SK-MEL-5 (cell line): ENCODE data around the gene SRRM3. TPM values are rescaled to one million over a fixed set of nuclear protein-coding genes. Genes with fewer than 3 reads are reported as not detected.
"Not testable (repeated sequence)": the region's sequence is repeated elsewhere in the genome, so short reads cannot be mapped to it uniquely, and the experiment has no call there.

ENCODE experiments used
- DNase-seq: peaks from one replicate; pipeline ENCODE4 v3.0.0-alpha.2; 2016; ENCODE audit warnings: low read depth, low spot score
- in situ Hi-C: cut with HindIII; loops from 2 replicates; pipeline ENCODE4 v1.10.0; 2016; ENCODE audit warnings: low sequenced_read_pairs, high pct_unique_total_duplicates, low pct_unique_long_range_greater_than_20kb
- total RNA-seq: library from RNA; depleted of rRNA; stranded (reverse); fragments of >200 nt; shearing (Covaris generic); gene quantifications from 2 replicates; pipeline ENCODE4 v1.2.3, GENCODE V29; 2014

Gene SRRM3
- total RNA-seq, 1 experiment from 2014 or later = 13.1 TPM

DNA sequence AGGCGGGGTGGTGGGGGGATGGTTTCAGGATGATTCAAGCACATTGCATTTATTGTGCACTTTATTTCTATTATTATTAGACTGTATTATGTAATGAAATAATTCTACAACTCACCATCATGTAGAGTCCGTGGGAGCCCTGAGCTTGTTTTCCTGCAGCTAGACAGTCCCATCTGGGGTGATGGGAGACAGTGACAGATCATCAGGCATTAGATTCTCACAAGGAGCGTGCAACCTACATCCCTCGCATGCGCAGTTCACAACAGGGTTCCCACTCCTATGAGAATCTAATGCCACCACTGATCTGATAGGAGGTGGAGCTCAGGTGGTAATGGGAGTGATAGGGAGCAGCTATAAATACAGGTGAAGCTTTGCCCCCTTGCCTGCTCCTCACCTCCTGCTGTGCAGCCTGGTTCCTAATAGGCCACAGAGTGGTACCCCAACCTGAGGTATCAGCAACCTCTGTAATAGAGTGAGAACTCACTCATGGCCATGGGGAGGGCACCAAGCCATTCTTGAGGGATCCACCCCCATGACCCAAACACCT, 40.9 kb downstream of the SRRM3 start:
- DNase-seq, in situ Hi-C loops: not testable (repeated sequence)

DNA sequence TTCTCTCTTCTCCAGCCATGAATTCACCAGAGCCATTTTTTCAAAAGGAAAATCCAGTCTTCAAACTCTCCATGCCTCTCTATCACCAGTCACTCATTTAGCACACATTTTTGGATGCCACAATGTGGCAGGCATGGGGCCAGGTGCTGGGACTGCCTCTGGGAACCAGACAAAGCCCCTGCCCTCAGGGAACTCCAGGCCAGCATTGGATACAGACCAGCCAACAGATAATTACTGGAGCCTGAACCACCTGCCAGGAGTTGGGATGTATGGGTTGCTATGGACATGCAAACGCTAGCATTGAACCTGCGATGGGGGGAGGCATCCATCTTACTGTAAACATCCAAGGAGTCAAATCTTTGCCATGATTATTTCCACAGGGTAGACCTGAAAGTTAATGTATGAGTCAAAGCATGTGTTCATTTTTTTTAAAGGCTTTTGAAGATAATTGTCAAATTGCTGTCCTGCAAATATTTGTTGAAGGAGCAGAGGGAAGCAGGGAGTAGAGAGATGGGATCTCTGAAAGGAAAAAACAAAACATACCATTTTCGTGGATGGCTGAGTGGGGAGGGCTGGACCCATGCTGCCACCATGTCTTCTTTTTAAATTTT, 43.2 kb downstream of the SRRM3 start:
- in situ Hi-C loops = no loop called here
- no peak for DNase-seq

DNA sequence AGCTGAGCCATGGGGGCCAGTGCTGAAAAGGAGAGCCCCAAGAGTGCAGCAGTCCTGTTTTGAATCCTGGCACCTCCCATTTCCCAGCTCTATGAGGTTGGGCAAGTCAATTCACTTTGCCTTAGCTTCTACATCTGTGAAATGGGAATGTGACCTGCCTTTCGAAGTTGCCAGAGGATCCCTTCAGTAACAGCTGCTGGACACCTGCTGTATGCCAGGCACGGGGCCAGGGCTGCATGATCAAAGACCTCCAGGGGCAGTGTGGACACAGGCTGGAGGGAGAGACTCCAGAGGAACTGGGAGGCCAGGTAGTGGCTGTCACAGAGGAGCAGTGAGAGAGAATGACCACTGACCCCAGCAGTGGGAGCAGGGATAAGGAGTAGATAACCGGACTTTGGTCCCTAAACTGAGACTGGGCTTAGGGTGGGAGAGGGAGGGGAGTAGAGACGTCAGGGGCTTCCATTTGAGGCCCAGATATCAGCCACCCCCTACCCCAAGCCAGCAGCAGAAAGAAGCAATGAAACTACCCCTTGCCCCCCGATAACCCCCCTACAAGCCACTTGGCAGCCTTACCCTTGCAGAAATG, 45.2 kb downstream of the SRRM3 start:
- in situ Hi-C loops = no loop called here
- DNase-seq = no peak

DNA sequence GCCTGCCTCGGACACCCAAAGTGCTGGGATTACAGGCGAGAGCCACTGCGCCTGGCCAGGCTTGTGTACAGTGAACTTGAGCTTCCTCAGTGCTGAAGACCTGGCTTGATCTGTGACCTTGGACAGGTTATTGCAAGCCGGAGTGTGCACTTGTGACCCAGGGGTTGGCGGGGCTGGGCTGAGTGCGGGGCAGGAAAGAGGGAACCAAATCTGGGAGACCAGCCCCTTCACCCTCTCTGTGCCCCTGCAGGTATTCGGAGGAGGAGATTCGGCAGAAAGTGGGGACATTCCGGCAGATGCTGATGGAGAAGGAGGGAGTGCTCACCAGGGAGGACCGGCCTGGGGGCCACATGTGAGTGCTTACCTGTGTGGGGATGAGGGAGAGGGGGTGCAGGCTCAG, 46.2 kb downstream of the SRRM3 start:
- DNase-seq = no peak
- in situ Hi-C loops = no loop called here

DNA sequence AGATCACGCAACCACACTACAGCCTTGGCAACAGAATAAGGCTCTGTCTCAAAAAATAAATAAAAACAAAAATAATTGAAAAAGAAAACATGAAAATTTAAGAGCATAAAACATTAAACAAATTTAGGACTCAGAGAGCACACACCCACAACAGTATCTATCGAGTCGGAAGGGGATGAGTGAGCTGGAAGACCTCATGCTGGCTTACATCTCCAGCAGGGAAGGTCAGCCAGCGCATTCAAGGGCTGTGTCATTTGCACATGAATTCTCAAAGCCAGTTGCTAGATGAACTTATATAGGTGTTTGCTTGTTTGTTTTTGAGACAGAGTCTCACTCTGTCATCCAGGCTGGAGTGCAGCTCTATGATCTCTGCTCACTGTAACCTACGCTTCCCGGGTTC, 50.3 kb downstream of the SRRM3 start:
- no peak for DNase-seq
- in situ Hi-C loops = no loop called here

DNA sequence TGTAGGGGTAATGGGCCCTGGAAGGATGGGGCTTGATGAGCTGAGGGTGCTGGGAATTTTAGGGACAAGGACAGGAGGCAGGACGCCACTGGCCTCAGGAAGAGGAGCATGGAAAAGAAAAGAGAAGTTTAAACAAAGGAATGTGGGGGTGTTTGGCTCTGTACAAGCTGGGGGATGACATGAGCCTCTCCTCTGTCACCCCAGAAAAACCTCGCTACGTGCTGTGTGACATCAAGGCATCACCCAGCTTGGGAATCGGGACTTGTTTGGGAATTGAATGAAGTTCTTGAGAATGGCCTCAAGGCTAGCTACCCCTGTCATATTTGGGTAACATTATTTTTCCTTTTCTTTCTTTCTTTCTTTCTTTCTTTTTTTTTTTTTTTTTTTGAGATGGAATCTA, 53.1 kb downstream of the SRRM3 start:
- in situ Hi-C loops = no loop called here
- DNase-seq = no peak

DNA sequence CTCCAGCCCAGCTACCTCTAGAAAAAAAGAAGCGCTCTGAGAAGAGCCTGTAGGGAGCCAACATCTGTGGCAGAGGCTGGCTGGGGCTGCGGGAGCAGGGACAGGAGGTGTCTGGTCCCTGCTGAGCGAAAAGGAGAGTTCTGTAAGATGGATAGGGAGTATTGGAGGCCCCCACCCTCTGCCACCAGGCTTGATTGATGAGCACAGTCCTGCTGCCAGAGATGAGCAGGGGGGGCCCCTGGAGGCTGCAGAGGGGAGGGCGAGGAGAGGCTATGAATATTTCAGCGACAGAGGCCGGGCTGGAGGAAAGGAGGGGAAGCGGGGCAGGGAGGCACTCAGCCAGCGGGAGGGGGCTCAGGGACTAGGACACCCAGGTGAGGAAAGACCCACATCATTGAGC, 56.3 kb downstream of the SRRM3 start:
- in situ Hi-C loops = no loop called here
- no peak for DNase-seq

DNA sequence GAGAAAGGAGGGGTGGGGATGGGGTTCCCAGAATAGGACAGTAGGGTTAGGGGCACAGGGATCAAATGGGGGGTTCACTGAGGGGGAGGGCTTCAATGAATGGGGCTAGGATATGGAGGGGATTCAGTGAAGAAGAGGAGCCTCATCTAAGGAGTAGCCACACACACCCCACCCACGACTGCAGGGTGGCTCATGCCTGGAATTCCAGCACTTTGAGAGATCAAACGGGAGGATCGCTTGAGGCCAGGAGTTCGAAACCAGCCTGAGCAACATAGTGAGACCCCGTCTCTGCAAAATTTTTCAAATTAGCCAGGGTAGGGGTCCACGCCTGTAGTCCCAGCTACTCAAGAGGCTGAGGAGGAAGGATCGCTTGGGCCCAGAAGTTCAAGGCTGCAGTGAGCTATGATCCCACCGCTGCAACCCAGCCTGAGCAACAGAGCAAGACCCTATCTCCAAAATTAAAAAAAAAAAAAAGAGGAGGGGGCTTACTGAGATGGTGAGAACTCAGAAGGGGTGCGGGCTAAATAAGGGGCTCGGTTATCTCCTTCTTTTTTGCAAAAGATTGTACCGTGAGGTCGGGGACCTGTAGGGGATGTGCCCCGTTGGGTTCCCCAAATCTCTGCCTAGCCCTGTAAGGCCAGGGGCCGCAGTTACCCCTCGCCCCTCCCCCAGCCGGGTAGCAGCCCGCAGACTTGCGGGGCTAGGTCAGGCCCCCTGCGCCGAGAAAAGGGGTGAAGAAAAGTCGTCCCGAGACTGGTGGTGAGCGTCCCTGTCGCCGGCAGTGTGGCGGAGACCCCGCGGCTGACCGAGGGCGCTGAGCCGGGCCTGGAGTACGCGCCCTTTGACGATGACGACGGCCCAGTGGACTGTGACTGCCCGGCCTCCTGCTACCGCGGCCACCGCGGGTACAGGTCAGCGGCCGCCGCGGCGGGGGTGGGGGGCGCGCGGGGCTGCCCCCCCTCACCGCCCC, 57.7 kb downstream of the SRRM3 start:
- in situ Hi-C loops = no loop called here
- no peak for DNase-seq

DNA sequence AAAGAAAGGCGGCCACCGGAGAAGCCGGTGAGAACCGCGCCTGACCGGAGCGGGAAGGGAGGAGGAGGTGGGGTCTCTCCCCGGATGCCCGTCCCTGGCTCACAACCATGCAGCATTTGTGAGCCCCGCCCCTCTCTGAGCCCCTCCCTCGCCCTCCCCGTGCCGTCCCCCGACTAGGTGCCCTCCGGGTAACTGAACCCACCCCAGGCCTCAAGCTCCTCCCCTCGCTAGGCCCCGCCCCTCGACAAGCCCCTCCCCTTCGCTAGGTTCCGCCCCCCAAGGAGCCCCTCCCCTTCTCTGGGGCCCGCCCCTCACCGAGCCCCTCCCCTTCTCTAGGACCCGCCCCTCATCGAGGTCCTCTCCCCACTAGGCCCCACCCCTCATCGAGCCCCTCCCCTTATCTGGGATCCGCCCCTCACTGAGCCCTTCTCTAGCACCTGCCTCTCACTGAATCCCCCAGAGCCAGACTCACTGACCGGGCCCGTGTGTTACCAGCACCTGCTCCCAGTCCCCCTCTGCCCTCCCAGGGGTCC, 58.5 kb downstream of the SRRM3 start:
- in situ Hi-C loops = no loop called here
- peak; percentile 86 for DNase-seq

DNA sequence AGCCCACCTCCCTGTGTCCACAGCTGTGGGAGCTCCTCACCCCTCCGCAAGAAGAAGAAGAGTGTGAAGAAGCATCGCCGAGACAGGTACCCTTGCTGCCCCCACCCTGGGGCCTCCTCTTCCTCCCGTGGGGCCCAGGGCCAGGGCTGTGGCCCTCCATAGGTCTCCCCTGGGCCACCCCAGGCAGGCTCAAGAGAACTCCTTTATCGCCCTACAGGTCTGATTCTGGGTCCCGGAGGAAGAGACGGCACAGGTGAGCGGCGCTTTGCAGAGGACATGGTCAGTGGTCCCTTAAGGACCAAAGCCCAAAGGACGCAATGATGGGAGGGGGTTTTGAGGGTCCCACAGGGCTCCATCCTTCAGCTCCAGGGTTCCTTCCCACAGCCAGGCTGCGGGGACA, 59.6 kb downstream of the SRRM3 start:
- in situ Hi-C loops = no loop called here
- DNase-seq = no peak

DNA sequence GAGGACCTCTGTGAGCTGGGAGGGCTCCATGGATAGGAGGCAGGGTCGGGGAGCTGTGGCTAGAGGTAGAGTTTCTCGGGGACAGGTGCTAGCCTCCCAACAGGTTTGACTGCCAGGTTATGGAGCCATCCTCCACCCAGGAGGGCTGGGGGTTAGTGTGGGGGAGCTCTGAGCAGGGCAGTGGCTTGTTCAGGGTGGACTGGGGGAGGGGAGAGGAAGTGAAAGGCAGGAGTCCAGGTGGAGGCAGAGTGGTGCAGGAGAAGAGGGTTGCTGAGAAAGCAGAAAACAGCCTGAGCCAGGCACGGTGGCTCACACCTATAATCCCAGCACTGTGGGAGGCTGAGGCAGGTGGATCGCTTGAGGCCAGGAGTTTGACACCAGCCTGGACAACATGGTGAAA, 60.2 kb downstream of the SRRM3 start:
- no peak for DNase-seq
- in situ Hi-C loops = no loop called here

DNA sequence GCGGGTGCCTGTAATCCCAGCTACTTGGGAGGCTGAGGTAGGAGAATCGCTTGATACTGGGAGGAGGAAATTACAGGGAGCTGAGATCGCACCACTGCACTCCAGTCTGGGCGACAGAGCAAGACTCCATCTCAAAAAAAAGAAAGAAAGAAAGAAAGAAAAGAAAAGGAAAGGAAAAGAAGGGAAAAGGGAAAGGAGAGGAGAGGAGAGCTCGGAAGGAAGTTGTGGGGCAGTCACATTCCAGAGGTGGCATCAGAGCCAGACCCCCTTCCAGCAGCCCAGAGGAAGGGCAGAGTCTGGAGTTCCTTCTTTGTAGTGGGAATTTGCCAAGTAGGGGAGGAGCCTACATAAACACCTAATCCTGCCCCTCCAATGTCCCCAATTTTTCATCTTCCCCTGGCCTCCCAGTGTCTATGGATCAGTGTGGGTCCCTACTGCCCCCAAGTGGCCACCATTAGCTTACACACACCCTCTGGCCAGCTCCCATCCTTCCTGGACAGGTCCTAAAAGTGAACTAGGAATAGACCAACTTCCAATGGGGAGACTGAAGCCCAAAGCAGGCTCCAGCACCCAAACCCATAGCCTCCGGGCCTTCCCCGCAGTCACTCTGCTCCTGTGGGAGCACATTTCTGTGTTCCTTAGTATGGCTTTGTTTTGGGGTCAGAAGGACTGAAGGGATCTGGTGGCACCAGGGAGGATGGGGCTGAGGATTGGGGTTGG, 61.1 kb downstream of the SRRM3 start:
- DNase-seq = peak; percentile 92
- in situ Hi-C loops = no loop called here

DNA sequence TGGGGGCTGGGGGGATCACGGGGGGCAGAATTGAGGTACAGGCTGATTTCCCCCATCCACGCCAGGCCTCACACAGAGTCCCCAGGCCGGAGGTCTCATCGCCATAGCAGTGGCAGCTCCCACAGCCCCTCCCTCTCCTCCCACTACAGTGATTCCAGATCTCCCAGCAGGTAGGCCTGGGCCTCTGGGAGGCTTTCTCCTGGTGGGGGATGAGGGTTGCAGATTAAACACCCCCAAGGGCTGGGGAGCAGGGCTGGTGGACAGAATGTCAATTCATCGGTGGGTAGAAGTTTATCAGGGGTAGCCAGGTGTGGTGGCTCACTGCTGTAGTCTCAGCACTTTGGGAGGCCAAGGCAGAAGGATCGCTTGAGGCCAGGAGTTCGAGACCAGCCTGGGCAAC, 63.6 kb downstream of the SRRM3 start:
- in situ Hi-C loops = no loop called here
- no peak for DNase-seq

DNA sequence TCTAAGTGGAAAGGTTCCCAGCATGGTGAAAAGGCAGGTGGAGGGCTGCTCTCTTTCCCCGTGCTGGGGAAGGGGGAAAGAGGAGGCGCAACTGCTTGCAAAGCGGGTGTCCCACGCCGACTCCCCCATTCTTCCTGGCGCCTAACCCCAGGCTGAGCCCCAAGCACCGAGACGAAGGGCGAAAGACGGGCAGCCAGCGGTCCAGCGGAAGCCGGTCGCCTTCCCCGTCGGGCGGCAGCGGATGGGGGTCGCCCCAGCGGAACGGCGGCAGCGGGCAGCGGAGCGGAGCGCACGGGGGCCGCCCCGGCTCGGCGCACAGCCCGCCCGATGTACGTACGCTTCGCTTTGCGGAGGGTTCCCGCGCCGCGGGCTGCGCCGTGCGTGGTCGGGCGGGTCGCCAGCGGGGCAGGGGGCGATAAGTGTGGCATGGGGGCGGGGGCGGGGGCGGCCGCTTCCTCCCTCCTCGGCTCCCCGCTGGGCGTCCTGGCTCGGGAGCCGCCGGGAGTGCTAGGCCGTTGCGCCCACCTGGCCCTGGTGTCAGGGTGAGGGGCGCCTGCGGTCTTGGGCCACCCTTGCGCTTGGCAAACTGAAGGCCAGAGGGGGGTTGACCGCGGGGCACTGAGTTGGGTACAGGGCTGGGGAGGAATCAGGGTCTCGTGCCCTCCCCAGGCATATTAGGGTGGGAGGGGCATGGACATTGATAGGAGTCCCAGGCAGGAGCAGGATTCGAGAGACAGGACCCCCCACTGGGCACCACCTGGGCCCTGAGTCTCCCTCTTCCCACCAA, 65.6 kb downstream of the SRRM3 start:
- DNase-seq = no peak
- in situ Hi-C loops = no loop called here

DNA sequence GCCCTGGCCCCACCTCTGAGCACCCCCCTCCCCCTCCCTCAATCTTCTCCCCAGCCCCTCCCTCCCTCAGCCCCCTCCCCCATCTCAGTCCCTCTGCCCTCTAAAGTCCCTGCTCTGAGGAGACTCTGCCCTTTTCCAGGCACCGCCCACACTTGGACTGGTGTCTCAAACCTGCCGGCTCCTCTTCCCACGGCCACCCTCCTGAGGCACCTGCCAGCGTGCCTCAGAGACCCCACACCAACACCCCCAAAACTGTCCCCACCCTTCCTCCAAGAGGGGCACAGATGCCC, 66.1 kb downstream of the SRRM3 start:
- in situ Hi-C loops = no loop called here
- no peak for DNase-seq

DNA sequence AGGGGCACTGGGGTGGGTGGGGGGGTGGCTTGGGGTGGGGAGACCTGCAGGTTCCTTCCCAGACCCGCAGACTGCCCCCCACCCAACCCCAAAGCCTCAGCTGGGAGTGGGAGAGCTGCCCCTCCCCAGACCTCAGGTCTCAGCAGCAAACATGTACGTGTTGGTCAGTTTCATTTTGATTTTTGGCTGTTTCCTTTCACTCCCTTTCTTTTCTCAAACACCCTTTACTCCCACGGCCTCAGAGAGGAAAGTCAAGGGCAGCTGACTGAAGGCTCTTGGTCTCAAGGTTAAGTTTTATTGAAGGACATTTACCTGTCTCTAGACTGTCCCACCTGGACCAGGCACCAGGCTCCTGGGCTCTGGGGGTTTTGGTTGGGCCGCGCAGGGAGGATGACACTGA, 66.7 kb downstream of the SRRM3 start:
- DNase-seq = no peak
- in situ Hi-C loops = no loop called here

DNA sequence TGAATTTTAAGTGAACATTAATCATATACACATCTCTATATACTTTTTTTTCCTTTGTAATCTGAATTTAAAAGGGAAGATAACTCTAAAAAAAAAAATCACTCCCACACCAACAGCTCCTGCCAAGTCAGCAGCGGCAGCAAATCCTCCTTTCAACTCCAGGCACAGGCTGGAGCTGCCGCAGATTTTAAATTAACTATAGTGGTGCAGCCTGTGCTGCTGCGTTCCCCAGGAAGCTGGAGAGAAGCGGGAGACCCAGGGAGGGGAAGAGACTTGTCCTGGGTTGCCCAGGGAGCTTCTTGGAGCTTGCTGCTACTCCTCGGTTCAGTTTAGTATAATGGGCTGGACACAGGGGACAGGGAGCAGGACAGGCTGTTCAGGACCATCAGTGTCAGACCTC, 68.2 kb downstream of the SRRM3 start:
- no peak for DNase-seq
- in situ Hi-C loops = no loop called here
